Peyer's patch (tissue), 4 donors: ENCODE data around the gene ARMH2. TPM values are rescaled to one million over a fixed set of nuclear protein-coding genes. Genes with fewer than 3 reads are reported as not detected.

Experiments
- DNase-seq, 3 donors: peaks; one replicate each; pipeline ENCODE4 v3.0.0-alpha.2; 2017 to 2019
- H3K27ac ChIP-seq, 4 donors: fragments of 200-600 bp; sonication (generic); one replicate each; pipeline ENCODE4 v1.5.1; 2016 to 2019
- H3K27me3 ChIP-seq, 2 donors: fragments of 200-600 bp; sonication (generic); one replicate each; pipeline ENCODE4 v1.5.1; 2019
- H3K36me3 ChIP-seq, 3 donors: fragments of 200-600 bp; sonication (generic); one replicate each; pipeline ENCODE4 v1.5.1; 2016 to 2019
- H3K4me1 ChIP-seq, 4 donors: fragments of 200-600 bp; sonication (generic); one replicate each; pipeline ENCODE4 v1.5.1; 2016 to 2019
- H3K4me3 ChIP-seq, 4 donors: fragments of 200-600 bp; sonication (generic); 1 replicate in 3 of 4; 2 replicates in 1 of 4; pipeline ENCODE4 v1.5.1; 2016 to 2019; ENCODE audit warnings: mild to moderate bottlenecking in 1 of 4
- H3K9me3 ChIP-seq, 4 donors: fragments of 200-600 bp; sonication (generic); one replicate each; pipeline ENCODE4 v1.5.1; 2016 to 2019; ENCODE audit warnings: mild to moderate bottlenecking in 1 of 4
- POLR2A ChIP-seq, 2 donors: fragments of 450-650 bp; IDR thresholded peaks; one replicate each; pipeline ENCODE4 v1.5.1; 2017; ENCODE audit warnings: antibody characterized with exemption in 2 of 2, mild to moderate bottlenecking in 2 of 2, moderate library complexity in 2 of 2
- total RNA-seq, 4 donors: library from RNA; depleted of rRNA; stranded (reverse); fragments of >200 nt; gene quantifications; one replicate each; pipeline ENCODE4 v1.1.0, GENCODE V29; 2016
- TF ChIP-seq, protein P1 (sequence below), 6 experiments: fragments of 450-650 bp in 4 of 6; fragments of 200-600 bp in 2 of 6; sonication (generic) in 1 of 6; IDR thresholded peaks; one replicate each; pipeline ENCODE4 v1.5.1; 2017 to 2019; ENCODE audit warnings: antibody characterized with exemption in 6 of 6, mild to moderate bottlenecking in 3 of 6, moderate library complexity in 1 of 6

Gene ARMH2
- total RNA-seq, 4 donors from 2014 or later: not detected

DNA sequence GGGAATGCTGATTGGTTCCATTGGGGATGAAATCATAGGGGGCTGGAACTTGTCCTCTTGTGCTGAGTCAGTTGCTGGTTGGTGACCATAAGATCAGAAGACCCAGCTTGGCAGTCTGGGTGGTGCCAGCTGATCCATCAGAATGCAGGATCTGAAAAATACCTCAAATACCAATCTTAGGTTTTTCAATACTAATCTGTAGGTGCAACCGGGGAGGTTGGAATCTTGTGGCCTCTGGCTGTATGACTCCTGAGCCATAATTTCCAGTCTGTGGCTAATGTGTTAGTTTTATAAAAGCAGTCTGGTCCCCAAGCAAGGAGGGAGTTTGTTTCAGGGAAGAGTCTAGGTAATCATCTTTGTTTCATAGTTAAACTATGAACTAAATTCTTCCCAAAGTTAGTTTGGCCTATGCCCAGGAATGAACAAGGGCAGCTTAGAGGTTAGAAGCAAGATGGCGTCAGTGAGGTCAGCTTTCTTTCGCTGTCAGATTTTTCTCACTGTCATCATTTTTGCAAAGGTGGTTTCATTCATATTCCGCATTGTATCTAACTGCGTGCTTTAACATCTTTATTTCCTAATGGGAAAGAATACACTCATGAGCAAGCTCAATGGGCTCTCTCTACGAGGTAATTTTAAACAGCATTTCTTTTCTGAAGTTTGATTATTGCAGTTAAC is 2.0 kb downstream of the ARMH2 start:
- no peak overlapping the region for H3K4me3 ChIP-seq
- DNase-seq: no peak
- H3K4me1 ChIP-seq: no peaks in the 10 kb centered on the region
- TF ChIP-seq, protein P1, sequence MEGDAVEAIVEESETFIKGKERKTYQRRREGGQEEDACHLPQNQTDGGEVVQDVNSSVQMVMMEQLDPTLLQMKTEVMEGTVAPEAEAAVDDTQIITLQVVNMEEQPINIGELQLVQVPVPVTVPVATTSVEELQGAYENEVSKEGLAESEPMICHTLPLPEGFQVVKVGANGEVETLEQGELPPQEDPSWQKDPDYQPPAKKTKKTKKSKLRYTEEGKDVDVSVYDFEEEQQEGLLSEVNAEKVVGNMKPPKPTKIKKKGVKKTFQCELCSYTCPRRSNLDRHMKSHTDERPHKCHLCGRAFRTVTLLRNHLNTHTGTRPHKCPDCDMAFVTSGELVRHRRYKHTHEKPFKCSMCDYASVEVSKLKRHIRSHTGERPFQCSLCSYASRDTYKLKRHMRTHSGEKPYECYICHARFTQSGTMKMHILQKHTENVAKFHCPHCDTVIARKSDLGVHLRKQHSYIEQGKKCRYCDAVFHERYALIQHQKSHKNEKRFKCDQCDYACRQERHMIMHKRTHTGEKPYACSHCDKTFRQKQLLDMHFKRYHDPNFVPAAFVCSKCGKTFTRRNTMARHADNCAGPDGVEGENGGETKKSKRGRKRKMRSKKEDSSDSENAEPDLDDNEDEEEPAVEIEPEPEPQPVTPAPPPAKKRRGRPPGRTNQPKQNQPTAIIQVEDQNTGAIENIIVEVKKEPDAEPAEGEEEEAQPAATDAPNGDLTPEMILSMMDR (IDR thresholded peaks at IDR 0.05): no peak
- no peak for TF ChIP-seq POLR2A (IDR thresholded peaks at IDR 0.05)
- no peaks in the 10 kb centered on the region for H3K9me3 ChIP-seq
- H3K27ac ChIP-seq: no peak overlapping the region
- no peaks in the 10 kb centered on the region for H3K27me3 ChIP-seq
- no peaks in the 10 kb centered on the region for H3K36me3 ChIP-seq

DNA sequence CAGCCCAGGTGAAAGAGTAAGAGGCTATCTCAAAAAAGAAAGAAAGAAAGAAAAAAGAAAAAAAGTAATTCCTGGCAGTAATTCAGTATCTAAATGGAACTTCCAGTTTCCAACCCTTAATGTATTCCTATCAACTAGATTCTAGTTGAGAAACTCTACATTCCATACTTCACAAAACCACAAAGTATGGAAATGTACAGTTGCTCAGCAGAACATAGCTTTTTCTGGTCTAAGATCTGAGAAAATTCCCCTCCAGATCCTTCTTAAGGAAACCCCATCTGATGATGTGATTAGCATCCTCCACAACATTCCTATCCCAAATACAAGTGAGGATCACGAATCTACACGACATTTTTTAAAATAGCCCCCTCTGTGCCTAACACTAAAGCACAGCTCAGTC is 3.6 kb downstream of the ARMH2 start:
- Histone ChIP-seq H3K4me3 (no peak overlapping the region), H3K4me1 (no peaks in the 10 kb centered on the region), H3K9me3 (no peaks in the 10 kb centered on the region), H3K27me3 (no peaks in the 10 kb centered on the region), H3K27ac (no peak overlapping the region), H3K36me3 (no peaks in the 10 kb centered on the region)
- TF ChIP-seq, protein P1 (IDR thresholded peaks at IDR 0.05): no peak
- no peak for TF ChIP-seq POLR2A (IDR thresholded peaks at IDR 0.05)
- DNase-seq: no peak

- H3K9me3 ChIP-seq: no peaks in the 10 kb centered on the region
- no peak for DNase-seq
- H3K36me3 ChIP-seq: peaks cover 0 to 18% (median 0%) of the 10 kb centered on the region in 3 donors
- TF ChIP-seq, protein P1 (IDR thresholded peaks at IDR 0.05): no peak
- TF ChIP-seq POLR2A (IDR thresholded peaks at IDR 0.05): no peak
- H3K4me1 ChIP-seq: no peaks in the 10 kb centered on the region
- H3K4me3 ChIP-seq: no peak overlapping the region
- H3K27me3 ChIP-seq: no peaks in the 10 kb centered on the region
- H3K27ac ChIP-seq: no peak overlapping the region
These were observed 10.6 kb downstream of the ARMH2 start for GRCh38 chr6:24788031-24788665.

GRCh38 chr6:24780206-24780605 is 18.5 kb downstream of the ARMH2 start:
- Histone ChIP-seq H3K4me3 (no peak overlapping the region), H3K27ac (no peak overlapping the region), H3K36me3 (peaks cover 0 to 29% (median 0%) of the 10 kb centered on the region in 3 donors), H3K4me1 (peaks cover 0 to 17% (median 1%) of the 10 kb centered on the region in 4 donors), H3K9me3 (no peaks in the 10 kb centered on the region), H3K27me3 (no peaks in the 10 kb centered on the region)
- TF ChIP-seq POLR2A (IDR thresholded peaks at IDR 0.05): no peak
- TF ChIP-seq, protein P1 (IDR thresholded peaks at IDR 0.05): no peak
- no peak for DNase-seq

DNA sequence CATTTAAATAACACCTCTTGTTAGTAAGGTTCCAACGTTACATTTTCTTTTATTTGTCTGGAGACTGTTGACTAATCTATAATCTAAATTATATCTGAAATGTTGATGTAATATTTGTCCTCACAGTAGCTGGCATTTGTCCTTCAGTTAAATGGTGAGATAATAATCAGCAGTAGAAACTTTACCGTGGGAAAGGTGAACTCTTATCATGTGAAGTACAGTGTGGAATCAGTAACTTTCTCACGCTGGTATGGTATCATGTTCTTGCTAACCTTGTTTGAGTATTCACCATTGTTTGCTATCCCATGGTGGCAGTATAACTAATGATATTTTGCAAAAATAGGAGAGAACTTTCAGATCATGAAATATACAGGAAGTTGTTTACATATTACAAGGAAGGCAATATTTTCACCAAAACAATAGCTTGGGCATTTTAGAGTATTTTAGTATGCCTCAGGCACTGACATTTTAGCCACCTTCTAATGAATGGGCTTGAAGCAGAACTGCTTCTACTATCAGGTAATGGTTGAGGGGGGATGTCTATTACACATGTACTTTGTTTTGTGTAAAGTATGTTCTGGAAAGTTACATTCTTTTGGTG is 19.2 kb downstream of the ARMH2 start:
- Histone ChIP-seq H3K4me1 (peaks cover 0 to 17% (median 1%) of the 10 kb centered on the region in 4 donors), H3K27ac (peak overlapping the region in 1 of 4 donors; percentile 60), H3K27me3 (no peaks in the 10 kb centered on the region), H3K36me3 (peaks cover 0 to 28% (median 0%) of the 10 kb centered on the region in 3 donors), H3K9me3 (no peaks in the 10 kb centered on the region), H3K4me3 (no peak overlapping the region)
- DNase-seq: no peak
- TF ChIP-seq, protein P1 (IDR thresholded peaks at IDR 0.05): no peak
- TF ChIP-seq POLR2A (IDR thresholded peaks at IDR 0.05): no peak
